ENCODE results near the gene TWIST2. TPM values are rescaled to one million over a fixed set of nuclear protein-coding genes. Genes with fewer than 3 reads are reported as not detected.
A peak's percentile ranks its signal among the peaks of the same experiment; 100 is the strongest.

Gene TWIST2
- total RNA-seq, 4 donors from 2014 or later, result 1.4 to 41.3 (median 15.7) TPM

DNA sequence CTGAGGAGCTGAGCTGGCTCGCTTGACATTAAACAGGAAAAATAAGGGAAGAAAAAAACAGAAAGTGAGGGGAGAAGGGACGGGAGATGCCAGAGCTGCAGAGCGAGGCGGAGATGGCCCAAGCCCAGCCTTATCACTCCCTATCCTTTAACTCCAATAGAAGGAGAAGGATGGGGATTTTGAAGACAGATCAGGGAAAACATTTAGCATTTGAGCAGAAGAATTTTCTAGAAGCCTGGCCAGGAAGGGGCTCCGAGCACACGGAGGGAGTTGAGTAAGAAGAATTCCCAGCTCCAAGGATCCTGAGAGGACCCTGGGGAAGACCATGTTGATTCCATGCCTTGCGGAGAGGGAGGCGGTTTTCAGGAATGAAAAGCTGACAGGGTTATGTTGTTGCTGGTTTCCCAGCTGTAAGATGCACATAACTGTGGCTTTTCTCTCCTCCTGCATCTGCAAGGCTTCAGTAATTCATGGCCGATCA is 35.6 kb downstream of the TWIST2 start:
- no peak for DNase-seq
- H3K36me3 ChIP-seq, result no peaks in the 10 kb centered on the region
- no peaks in the 10 kb centered on the region for H3K9me3 ChIP-seq
- H3K4me1 ChIP-seq, result no peaks in the 10 kb centered on the region
- no peaks in the 10 kb centered on the region for H3K27me3 ChIP-seq
- no peak for TF ChIP-seq POLR2A (IDR thresholded peaks at IDR 0.05)
- TF ChIP-seq, protein P1, sequence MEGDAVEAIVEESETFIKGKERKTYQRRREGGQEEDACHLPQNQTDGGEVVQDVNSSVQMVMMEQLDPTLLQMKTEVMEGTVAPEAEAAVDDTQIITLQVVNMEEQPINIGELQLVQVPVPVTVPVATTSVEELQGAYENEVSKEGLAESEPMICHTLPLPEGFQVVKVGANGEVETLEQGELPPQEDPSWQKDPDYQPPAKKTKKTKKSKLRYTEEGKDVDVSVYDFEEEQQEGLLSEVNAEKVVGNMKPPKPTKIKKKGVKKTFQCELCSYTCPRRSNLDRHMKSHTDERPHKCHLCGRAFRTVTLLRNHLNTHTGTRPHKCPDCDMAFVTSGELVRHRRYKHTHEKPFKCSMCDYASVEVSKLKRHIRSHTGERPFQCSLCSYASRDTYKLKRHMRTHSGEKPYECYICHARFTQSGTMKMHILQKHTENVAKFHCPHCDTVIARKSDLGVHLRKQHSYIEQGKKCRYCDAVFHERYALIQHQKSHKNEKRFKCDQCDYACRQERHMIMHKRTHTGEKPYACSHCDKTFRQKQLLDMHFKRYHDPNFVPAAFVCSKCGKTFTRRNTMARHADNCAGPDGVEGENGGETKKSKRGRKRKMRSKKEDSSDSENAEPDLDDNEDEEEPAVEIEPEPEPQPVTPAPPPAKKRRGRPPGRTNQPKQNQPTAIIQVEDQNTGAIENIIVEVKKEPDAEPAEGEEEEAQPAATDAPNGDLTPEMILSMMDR (IDR thresholded peaks at IDR 0.05), result no peak
- peak overlapping the region in 1 of 4 donors; percentile 12 for H3K27ac ChIP-seq
- H3K4me3 ChIP-seq, result no peak overlapping the region

DNA sequence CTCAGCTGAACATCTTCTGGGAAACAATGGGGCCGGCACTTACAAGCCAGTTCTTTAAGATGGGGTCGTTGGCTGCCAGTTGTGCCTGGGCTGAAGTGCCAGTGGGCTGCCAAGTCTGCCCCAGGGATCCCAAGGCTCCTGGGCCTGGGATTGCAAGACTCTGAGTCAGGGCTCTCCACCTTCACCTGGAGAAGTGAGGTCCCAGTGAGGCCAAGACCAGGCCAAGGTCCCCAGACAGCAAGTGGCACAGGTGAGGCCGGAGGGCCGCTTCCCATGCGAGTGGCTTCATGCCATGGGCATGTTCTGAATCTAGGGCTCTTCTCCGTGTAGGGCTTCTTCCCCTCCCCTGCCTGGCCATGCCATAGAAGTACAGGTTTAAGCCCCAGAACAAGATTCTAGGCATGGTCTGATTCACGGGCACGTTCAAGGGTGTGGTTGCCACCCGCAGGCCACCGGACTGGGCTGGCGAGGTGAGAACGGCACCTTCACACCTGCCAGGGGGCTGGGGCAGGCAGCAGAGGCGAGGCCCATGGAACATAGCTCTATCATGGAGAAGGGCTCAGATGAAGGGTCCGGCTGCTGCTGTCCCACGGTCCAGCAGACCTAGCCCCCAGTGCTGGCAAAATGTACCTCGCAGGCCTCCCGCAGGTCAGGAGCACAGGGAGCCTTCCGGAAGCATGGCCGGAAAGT is 36.4 kb downstream of the TWIST2 start:
- no peak overlapping the region for H3K4me3 ChIP-seq
- DNase-seq, result no peak
- no peaks in the 10 kb centered on the region for H3K36me3 ChIP-seq
- no peak overlapping the region for H3K27ac ChIP-seq
- H3K27me3 ChIP-seq, result no peaks in the 10 kb centered on the region
- no peaks in the 10 kb centered on the region for H3K9me3 ChIP-seq
- H3K4me1 ChIP-seq, result no peaks in the 10 kb centered on the region
- TF ChIP-seq POLR2A (IDR thresholded peaks at IDR 0.05), result no peak
- TF ChIP-seq, protein P1 (IDR thresholded peaks at IDR 0.05), result no peak

DNA sequence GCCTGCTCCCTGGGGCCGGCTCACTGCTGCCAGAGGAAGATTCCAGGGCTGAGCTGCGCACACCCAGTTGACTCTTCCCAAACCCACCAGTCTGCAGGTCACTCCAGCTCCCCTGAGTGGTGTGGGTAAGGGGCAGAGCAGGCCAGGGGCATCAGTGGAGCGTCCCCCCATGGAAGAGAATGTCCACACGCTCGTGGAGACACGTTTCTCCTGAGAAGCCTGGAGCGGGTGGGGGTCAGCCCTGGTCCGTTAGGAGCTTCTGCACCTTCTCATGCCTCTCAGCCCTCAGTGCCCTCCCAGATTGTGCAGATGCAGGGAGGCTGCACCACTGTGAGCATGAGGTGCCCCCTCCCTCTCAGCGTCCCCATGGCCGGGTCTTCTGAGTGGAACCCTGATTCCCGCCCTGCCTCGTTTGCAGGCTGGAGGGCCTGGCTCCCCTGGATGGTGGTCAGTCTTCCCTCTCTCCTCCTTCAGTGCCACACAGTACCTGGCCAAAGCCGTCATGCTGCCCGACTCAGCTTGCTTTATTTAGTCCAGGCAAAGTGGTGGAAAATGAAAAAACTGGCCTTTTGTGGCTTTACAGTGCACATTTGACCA is 37.0 kb downstream of the TWIST2 start:
- Histone ChIP-seq H3K27me3 (no peaks in the 10 kb centered on the region), H3K27ac (no peak overlapping the region), H3K9me3 (no peaks in the 10 kb centered on the region), H3K4me3 (no peak overlapping the region), H3K36me3 (no peaks in the 10 kb centered on the region), H3K4me1 (no peaks in the 10 kb centered on the region)
- TF ChIP-seq, protein P1 (IDR thresholded peaks at IDR 0.05), result no peak
- no peak for TF ChIP-seq POLR2A (IDR thresholded peaks at IDR 0.05)
- no peak for DNase-seq

DNA sequence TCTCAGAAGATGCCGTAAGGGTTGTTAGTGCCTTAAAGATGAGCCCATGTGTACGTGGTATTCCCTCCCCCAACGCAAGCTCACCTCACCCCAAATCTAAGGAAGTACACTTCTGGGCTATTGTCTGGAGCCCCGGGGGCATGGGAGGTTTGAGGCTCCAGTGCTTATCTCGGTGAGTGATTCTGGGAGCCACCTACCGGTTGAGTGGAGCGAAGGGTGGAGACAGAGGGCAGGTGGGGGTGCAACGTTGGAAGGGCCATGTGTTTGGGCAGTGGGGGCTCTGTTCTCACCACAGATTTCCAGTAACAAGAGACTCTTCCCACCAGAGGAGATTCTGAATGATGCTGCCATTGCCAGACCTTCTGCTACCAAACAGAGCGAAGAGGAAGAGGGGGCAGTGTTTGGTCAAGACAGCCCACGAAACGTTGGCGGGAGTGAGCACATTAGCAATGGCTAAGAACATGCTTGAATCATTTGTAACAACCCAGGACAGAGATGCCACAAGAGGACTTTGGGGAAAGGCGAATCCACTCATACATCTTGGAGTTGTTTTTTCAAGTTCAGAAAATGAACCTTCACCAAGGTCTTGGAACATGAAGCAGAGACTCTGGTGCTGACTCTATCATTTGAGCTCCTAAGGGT is 38.7 kb downstream of the TWIST2 start:
- no peaks in the 10 kb centered on the region for H3K4me1 ChIP-seq
- H3K9me3 ChIP-seq, result no peaks in the 10 kb centered on the region
- no peaks in the 10 kb centered on the region for H3K27me3 ChIP-seq
- DNase-seq, result no peak
- H3K36me3 ChIP-seq, result no peaks in the 10 kb centered on the region
- TF ChIP-seq, protein P1 (IDR thresholded peaks at IDR 0.05), result no peak
- no peak for TF ChIP-seq POLR2A (IDR thresholded peaks at IDR 0.05)
- H3K4me3 ChIP-seq, result no peak overlapping the region
- no peak overlapping the region for H3K27ac ChIP-seq

DNA sequence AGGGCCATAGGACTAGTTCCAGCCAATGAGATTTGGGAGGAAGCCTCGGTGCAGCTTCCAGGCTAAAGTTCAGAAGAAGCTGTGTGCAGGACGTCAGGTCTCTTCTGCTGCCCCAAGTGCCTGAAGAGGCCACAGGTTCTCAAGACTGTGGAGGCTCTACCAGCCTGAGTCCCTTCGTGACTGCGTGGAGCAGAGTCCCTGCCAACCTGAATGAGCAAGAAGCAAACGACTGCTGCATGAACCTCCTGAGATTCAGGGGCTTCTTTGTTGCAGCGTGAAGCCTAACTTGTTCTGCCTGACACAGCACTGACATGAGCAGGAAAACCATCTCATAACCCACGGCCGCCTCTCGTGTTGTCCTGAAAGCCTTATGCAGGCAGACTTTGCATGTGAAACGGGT is 39.7 kb downstream of the TWIST2 start:
- TF ChIP-seq, protein P1 (IDR thresholded peaks at IDR 0.05), result no peak
- no peak for TF ChIP-seq POLR2A (IDR thresholded peaks at IDR 0.05)
- Histone ChIP-seq H3K4me1 (no peaks in the 10 kb centered on the region), H3K27ac (no peak overlapping the region), H3K4me3 (no peak overlapping the region), H3K9me3 (no peaks in the 10 kb centered on the region), H3K27me3 (no peaks in the 10 kb centered on the region), H3K36me3 (no peaks in the 10 kb centered on the region)
- DNase-seq, result no peak
